Fibroblast of lung (primary cell): ENCODE results near the gene ANO7. TPM values are rescaled to one million over a fixed set of nuclear protein-coding genes. Genes with fewer than 3 reads are reported as not detected.

ENCODE experiments used
- DNase-seq, 2 donors: peaks; one replicate each; pipeline versions ENCODE4 v3.0.0 to v3.0.0-alpha.2; 2010; ENCODE audit warnings: low read depth in 2 of 2
- H2AFZ ChIP-seq: 2 replicates; pipeline ENCODE4 v1.5.1; 2012; ENCODE audit warnings: low read length, control low read depth, inconsistent platforms
- H3K27ac ChIP-seq: 2 replicates; pipeline ENCODE4 v1.5.1; 2011; ENCODE audit warnings: low read length, control low read depth; ENCODE audit not compliant: insufficient read depth
- H3K27me3 ChIP-seq: 2 replicates; pipeline ENCODE4 v1.5.1; 2011; ENCODE audit warnings: mild to moderate bottlenecking, low read length; ENCODE audit not compliant: control insufficient read depth, insufficient read depth
- H3K36me3 ChIP-seq: 2 replicates; pipeline ENCODE4 v1.5.1; 2011; ENCODE audit warnings: low read length; ENCODE audit not compliant: control insufficient read depth, insufficient read depth
- H3K4me1 ChIP-seq: 2 replicates; pipeline ENCODE4 v1.5.1; 2011; ENCODE audit warnings: low read length; ENCODE audit not compliant: control insufficient read depth, insufficient read depth; ENCODE audit errors: extremely low read depth
- H3K4me2 ChIP-seq: 2 replicates; pipeline ENCODE4 v1.5.1; 2011; ENCODE audit warnings: low read length, control low read depth; ENCODE audit not compliant: insufficient read depth; ENCODE audit errors: extremely low read depth
- H3K4me3 ChIP-seq, 4 experiments: fragments of 200-600 bp in 1 of 4; sonication (generic) in 1 of 4; replicated peaks in 1 of 4; 2 replicates each; pipeline ENCODE4 v1.5.1; 2011 to 2016; ENCODE audit warnings: low read length in 4 of 4, low read depth in 3 of 4, mild to moderate bottlenecking in 3 of 4, control low read depth in 2 of 4, inconsistent platforms in 1 of 4, mixed read lengths in 1 of 4; ENCODE audit not compliant: insufficient read depth in 1 of 4; ENCODE audit errors: control extremely low read depth in 1 of 4
- H3K79me2 ChIP-seq: 2 replicates; pipeline ENCODE4 v1.5.1; 2012; ENCODE audit warnings: mild to moderate bottlenecking, low read length, inconsistent platforms; ENCODE audit not compliant: control insufficient read depth, insufficient read depth
- H3K9ac ChIP-seq: 2 replicates; pipeline ENCODE4 v1.5.1; 2011; ENCODE audit warnings: mild to moderate bottlenecking, low read length, control low read depth; ENCODE audit not compliant: insufficient read depth
- H3K9me3 ChIP-seq: 2 replicates; pipeline ENCODE4 v1.5.1; 2012; ENCODE audit warnings: low read depth, low read length; ENCODE audit not compliant: control insufficient read depth, insufficient read depth
- H4K20me1 ChIP-seq: 2 replicates; pipeline ENCODE4 v1.5.1; 2011; ENCODE audit warnings: low read length; ENCODE audit not compliant: control insufficient read depth, insufficient read depth; ENCODE audit errors: extremely low read depth
- CTCF ChIP-seq, 2 donors: IDR thresholded peaks in 1 of 2; conservative IDR thresholded peaks in 1 of 2; 1 replicate in 1 of 2; 2 replicates in 1 of 2; pipeline ENCODE4 v1.5.1; 2011 to 2012; ENCODE audit warnings: low read length in 2 of 2, control low read depth in 1 of 2, inconsistent platforms in 1 of 2, low read depth in 1 of 2, mild to moderate bottlenecking in 1 of 2
- EZH2 ChIP-seq: IDR thresholded peaks from 2 replicates; pipeline ENCODE4 v1.5.1; 2012; ENCODE audit warnings: low read length, control low read depth, mild to moderate bottlenecking; ENCODE audit errors: missing control alignments
- polyA plus RNA-seq, 2 donors: library from polyadenylated mRNA; depleted of rRNA in 1 of 2; stranded (reverse) in 1 of 2; unstranded in 1 of 2; fragments of >200 nt; gene quantifications; 2 replicates each; pipeline ENCODE4 v1.2.1, GENCODE V29; 2011 to 2012; ENCODE audit warnings: missing spikeins in 1 of 2
- total RNA-seq: library from RNA; depleted of rRNA; stranded (reverse); fragments of >200 nt; gene quantifications from 2 replicates; pipeline ENCODE4 v1.2.1, GENCODE V29; 2014

ANO7 gene
- total and polyA plus RNA-seq, 2 donors (not counting 1 experiment from before 2014, with no cell fraction given) = 0.50 TPM

- Histone ChIP-seq H3K4me2 (no peak overlapping the region), H3K9me3 (no peaks in the 10 kb centered on the region), H2AFZ (no peak overlapping the region), H3K79me2 (peaks cover 30% of the 10 kb centered on the region), H3K4me3 (no peak overlapping the region), H3K4me1 (no peaks in the 10 kb centered on the region), H3K27ac (no peak overlapping the region), H3K27me3 (no peaks in the 10 kb centered on the region), H4K20me1 (no peaks in the 10 kb centered on the region), H3K9ac (no peak overlapping the region), H3K36me3 (peaks cover 68% of the 10 kb centered on the region)
- TF ChIP-seq EZH2 = no peak
- TF ChIP-seq CTCF (conservative IDR thresholded peaks at IDR 0.05 in 1 of 2, IDR thresholded peaks at IDR 0.05 in 1 of 2; ENCODE audit: low read depth in 1 of 2, low read length in 2 of 2) = no peak
- DNase-seq = no peak
Observed at GRCh38 chr2:241237949-241238371, 49.5 kb downstream of the ANO7 start.

GRCh38 chr2:241238693-241239198 lies 50.3 kb downstream of the ANO7 start:
- Histone ChIP-seq H3K4me3 (no peak overlapping the region), H3K4me2 (no peak overlapping the region), H3K79me2 (peaks cover 37% of the 10 kb centered on the region), H3K4me1 (no peaks in the 10 kb centered on the region), H3K27me3 (no peaks in the 10 kb centered on the region), H4K20me1 (no peaks in the 10 kb centered on the region), H3K36me3 (peaks cover 70% of the 10 kb centered on the region), H3K27ac (no peak overlapping the region), H3K9ac (no peak overlapping the region), H3K9me3 (no peaks in the 10 kb centered on the region), H2AFZ (no peak overlapping the region)
- no peak for DNase-seq
- TF ChIP-seq EZH2 (no peak), CTCF (conservative IDR thresholded peaks at IDR 0.05 in 1 of 2, IDR thresholded peaks at IDR 0.05 in 1 of 2; ENCODE audit: low read depth in 1 of 2, low read length in 2 of 2) (no peak)

- DNase-seq = no peak
- Histone ChIP-seq H3K36me3 (peaks cover 63% of the 10 kb centered on the region), H3K27ac (no peak overlapping the region), H3K4me3 (no peak overlapping the region), H3K4me1 (no peaks in the 10 kb centered on the region), H3K9me3 (no peaks in the 10 kb centered on the region), H4K20me1 (no peaks in the 10 kb centered on the region), H2AFZ (no peak overlapping the region), H3K9ac (no peak overlapping the region), H3K79me2 (peaks cover 40% of the 10 kb centered on the region), H3K4me2 (no peak overlapping the region), H3K27me3 (no peaks in the 10 kb centered on the region)
- no peak for TF ChIP-seq CTCF (conservative IDR thresholded peaks at IDR 0.05 in 1 of 2, IDR thresholded peaks at IDR 0.05 in 1 of 2; ENCODE audit: low read depth in 1 of 2, low read length in 2 of 2)
- no peak for TF ChIP-seq EZH2
Observed at GRCh38 chr2:241239552-241240202, 51.2 kb downstream of the ANO7 start.
